Calu3 (cell line): ENCODE measurements around the gene QPRT. TPM values are rescaled to one million over a fixed set of nuclear protein-coding genes. Genes with fewer than 3 reads are reported as not detected.

Source experiments
- BruUV-seq: library from RNA; stranded (reverse); fragments of 400-500 nt; replicated peaks from 2 replicates; lab custom pipeline; 2021; lab: Mats Ljungman, UMichigan
- CTCF ChIA-PET: fragments of 300-600 bp; sonication (Branson Sonifier 250); formaldehyde crosslinking; loops from one replicate; lab custom pipeline; 2022; ENCODE audit warnings: antibody characterized with exemption; lab: Charles Lee
- DNase-seq: peaks from one replicate; pipeline ENCODE4 v3.0.0; 2022
- H3K27ac Mint-ChIP-seq: one replicate; pipeline ENCODE4 v1.8.0; 2022; ENCODE audit warnings: mixed read lengths; ENCODE audit not compliant: unreplicated experiment
- H3K27me3 Mint-ChIP-seq: one replicate; pipeline ENCODE4 v1.8.0; 2022; ENCODE audit warnings: mixed read lengths; ENCODE audit not compliant: unreplicated experiment
- H3K36me3 Mint-ChIP-seq: one replicate; pipeline ENCODE4 v1.8.0; 2022; ENCODE audit warnings: mild to moderate bottlenecking, moderate library complexity, mixed read lengths; ENCODE audit not compliant: insufficient read depth, unreplicated experiment
- H3K4me1 Mint-ChIP-seq: one replicate; pipeline ENCODE4 v1.8.0; 2022; ENCODE audit warnings: mild to moderate bottlenecking, low read depth, mixed read lengths; ENCODE audit not compliant: unreplicated experiment
- H3K4me3 Mint-ChIP-seq: one replicate; pipeline ENCODE4 v1.8.0; 2022; ENCODE audit warnings: mild to moderate bottlenecking, low read depth, moderate library complexity, mixed read lengths; ENCODE audit not compliant: unreplicated experiment
- H3K9me3 Mint-ChIP-seq: one replicate; pipeline ENCODE4 v1.8.0; 2022; ENCODE audit warnings: low read depth, mixed read lengths; ENCODE audit not compliant: unreplicated experiment
- CTCF ChIP-seq: fragments of 200-600 bp; IDR thresholded peaks from one replicate; pipeline ENCODE4 v1.8.0; 2022; ENCODE audit warnings: antibody characterized with exemption; ENCODE audit not compliant: unreplicated experiment
- intact Hi-C: fragments of 100-400 bp; cut with micrococcal nuclease; formaldehyde crosslinking; loops from one replicate; pipeline ENCODE4 v1.10.0; 2022; ENCODE audit not compliant: unreplicated experiment
- total RNA-seq: library from RNA; stranded (reverse); gene quantifications from 2 replicates; pipeline ENCODE4 v1.2.3, GENCODE V29; 2022

Gene QPRT
- total RNA-seq, 1 experiment from 2014 or later, result 4.6 TPM

- H3K4me1 Mint-ChIP-seq, result no peaks in the 10 kb centered on the region
- intact Hi-C loops, result no loop called here
- no peaks in the 10 kb centered on the region for H3K9me3 Mint-ChIP-seq
- CTCF ChIA-PET, result interaction anchor here (0.7 kb wide), 1 partner anchor 50 kb away, joined by 3 read pairs; no protein-coding TSS in a partner anchor
- TF ChIP-seq CTCF, result no peak
- H3K4me3 Mint-ChIP-seq, result no peak overlapping the region
- no peaks in the 10 kb centered on the region for H3K36me3 Mint-ChIP-seq
- peaks cover 14% of the 10 kb centered on the region for H3K27me3 Mint-ChIP-seq
- BruUV-seq, result no TSS peak
- DNase-seq, result no peak
- no peak overlapping the region for H3K27ac Mint-ChIP-seq
Observed at GRCh38 chr16:29645694-29646187, 33.2 kb upstream of the QPRT start.

- Mint-ChIP-seq H3K27me3 (peaks cover 14% of the 10 kb centered on the region), H3K36me3 (no peaks in the 10 kb centered on the region), H3K27ac (no peak overlapping the region), H3K4me3 (no peak overlapping the region), H3K9me3 (no peaks in the 10 kb centered on the region), H3K4me1 (no peaks in the 10 kb centered on the region)
- intact Hi-C loops, result no loop called here
- CTCF ChIA-PET, result no interaction called here
- TF ChIP-seq CTCF, result no peak
- DNase-seq, result no peak
- no TSS peak for BruUV-seq
Observed at GRCh38 chr16:29646947-29647346, 32.0 kb upstream of the QPRT start.

- Mint-ChIP-seq H3K27me3 (peaks cover 14% of the 10 kb centered on the region), H3K36me3 (no peaks in the 10 kb centered on the region), H3K4me3 (no peak overlapping the region), H3K4me1 (no peaks in the 10 kb centered on the region), H3K9me3 (no peaks in the 10 kb centered on the region), H3K27ac (no peak overlapping the region)
- BruUV-seq, result no TSS peak
- TF ChIP-seq CTCF, result no peak
- intact Hi-C loops, result no loop called here
- CTCF ChIA-PET, result interaction anchor here (0.7 kb wide), 1 partner anchor 177 kb away, joined by 5 read pairs; no protein-coding TSS in a partner anchor
- no peak for DNase-seq
Observed at GRCh38 chr16:29649588-29650494, 29.1 kb upstream of the QPRT start.

- no peaks in the 10 kb centered on the region for H3K9me3 Mint-ChIP-seq
- no peak overlapping the region for H3K27ac Mint-ChIP-seq
- DNase-seq, result no peak
- intact Hi-C loops, result no loop called here
- H3K36me3 Mint-ChIP-seq, result no peaks in the 10 kb centered on the region
- H3K4me1 Mint-ChIP-seq, result no peaks in the 10 kb centered on the region
- peaks cover 14% of the 10 kb centered on the region for H3K27me3 Mint-ChIP-seq
- CTCF ChIA-PET, result interaction anchor here (1.2 kb wide), 1 partner anchor 12 kb away, joined by 3 read pairs; the partner anchor contains the start of gene SPN
- H3K4me3 Mint-ChIP-seq, result no peak overlapping the region
- BruUV-seq, result no TSS peak
- no peak for TF ChIP-seq CTCF
Observed at GRCh38 chr16:29650771-29651170, 28.2 kb upstream of the QPRT start.
